GM21737 (cell line): Measurements from ENCODE around the gene HPS5.
"Not testable (repeated sequence)": the region's sequence is repeated elsewhere in the genome, so short reads cannot be mapped to it uniquely, and the experiment has no call there.

ENCODE experiments used
- ATAC-seq: cut with Tn5 transposase; IDR thresholded peaks from one replicate; pipeline ENCODE4 v1.9.1; 2021; ENCODE audit warnings: mild to moderate bottlenecking, moderate library complexity; ENCODE audit not compliant: unreplicated experiment

The HPS5 gene

GRCh38 chr11:18321969-18322711 lies at the start of gene HPS5, which contains the start of gene GTF2H1:
HPS5 (minus strand) TSS chr11:18322140; CDS start chr11:18317858, 4,282 bp downstream.
GTF2H1 (plus strand) TSS chr11:18322567; CDS start chr11:18333075, 10,508 bp downstream.
- ATAC-seq: peak; percentile 80

- ATAC-seq: no peak
Measured at GRCh38 chr11:18371279-18371678, 49.3 kb upstream of the HPS5 start.

GRCh38 chr11:18369398-18369797 lies 47.5 kb upstream of the HPS5 start:
- ATAC-seq: no peak

GRCh38 chr11:18368221-18368620 lies 46.3 kb upstream of the HPS5 start:
- no peak for ATAC-seq

- ATAC-seq: no peak
Measured at GRCh38 chr11:18367431-18367830, 45.5 kb upstream of the HPS5 start.

GRCh38 chr11:18366286-18366685 lies 44.3 kb upstream of the HPS5 start:
- ATAC-seq: no peak

GRCh38 chr11:18365741-18366140 lies 43.8 kb upstream of the HPS5 start:
- ATAC-seq: no peak

GRCh38 chr11:18364495-18365073 lies 42.6 kb upstream of the HPS5 start:
- no peak for ATAC-seq

- ATAC-seq: no peak
Measured at GRCh38 chr11:18361154-18361553, 39.2 kb upstream of the HPS5 start.

GRCh38 chr11:18358646-18359045 lies 36.7 kb upstream of the HPS5 start:
- ATAC-seq: no peak

GRCh38 chr11:18352581-18352980 lies 30.6 kb upstream of the HPS5 start:
- ATAC-seq: no peak

- no peak for ATAC-seq
Measured at GRCh38 chr11:18347471-18348125, 25.7 kb upstream of the HPS5 start.

GRCh38 chr11:18332891-18333290 lies 11.0 kb upstream of the HPS5 start:
- no peak for ATAC-seq

- ATAC-seq: no peak
Measured at GRCh38 chr11:18332302-18332701, 10.4 kb upstream of the HPS5 start.

- no peak for ATAC-seq
Measured at GRCh38 chr11:18330921-18331320, 9.0 kb upstream of the HPS5 start.

- peak; percentile 69 for ATAC-seq
Measured at GRCh38 chr11:18329196-18329870, 7.4 kb upstream of the HPS5 start.

- ATAC-seq: no peak
Measured at GRCh38 chr11:18324381-18324780, 2.4 kb upstream of the HPS5 start.

- not testable (repeated sequence) for ATAC-seq
Measured at GRCh38 chr11:18323881-18324280, 1.9 kb upstream of the HPS5 start.

- no peak for ATAC-seq
Measured at GRCh38 chr11:18322818-18323570, 1.1 kb upstream of the HPS5 start.

GRCh38 chr11:18321578-18321968 lies 367 bp downstream of the HPS5 start:
- ATAC-seq: peak; percentile 2

GRCh38 chr11:18320617-18321016 lies 1.3 kb downstream of the HPS5 start:
- no peak for ATAC-seq
